ENCODE results near the gene CYSLTR2.

The CYSLTR2 gene

DNA sequence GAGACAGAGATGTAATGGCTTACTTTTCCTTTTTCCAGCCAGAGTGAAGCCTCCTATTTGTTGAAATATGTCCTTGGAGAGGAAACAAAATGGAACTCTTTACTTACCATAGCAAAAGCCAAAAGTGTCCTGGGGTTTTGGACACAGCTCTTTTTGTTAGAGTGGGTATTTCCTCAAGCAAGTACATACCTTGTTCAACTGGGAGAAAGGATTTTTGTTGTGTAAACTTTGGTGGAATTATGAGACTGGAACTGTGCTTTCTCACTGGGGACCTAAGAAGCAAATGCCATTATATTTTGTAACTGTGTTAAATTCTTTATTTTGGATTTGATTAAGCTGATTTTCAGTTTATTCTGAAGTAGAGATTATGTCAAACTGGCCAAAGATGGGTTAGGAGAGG lies 58.4 kb downstream of the CYSLTR2 start:
- H3K4me3 ChIP-seq (ENCODE audit: control insufficient read depth, low read depth, low read length), result no peak overlapping the region
- TF ChIP-seq CTCF (IDR thresholded peaks at IDR 0.05; ENCODE audit: control insufficient read depth, insufficient read depth, low read depth, low read length, missing control alignments), result no peak
- DNase-seq (ENCODE audit: low read depth), result no peak

GRCh38 chr13:48715977-48716376 lies 62.2 kb downstream of the CYSLTR2 start:
- TF ChIP-seq CTCF (IDR thresholded peaks at IDR 0.05; ENCODE audit: control insufficient read depth, insufficient read depth, low read depth, low read length, missing control alignments), result no peak
- DNase-seq (ENCODE audit: low read depth), result no peak
- H3K4me3 ChIP-seq (ENCODE audit: control insufficient read depth, low read depth, low read length), result no peak overlapping the region

- no peak for DNase-seq (ENCODE audit: low read depth)
- TF ChIP-seq CTCF (IDR thresholded peaks at IDR 0.05; ENCODE audit: control insufficient read depth, insufficient read depth, low read depth, low read length, missing control alignments), result no peak
- H3K4me3 ChIP-seq (ENCODE audit: control insufficient read depth, low read depth, low read length), result no peak overlapping the region
Observed at GRCh38 chr13:48720621-48721020, 66.9 kb downstream of the CYSLTR2 start.

GRCh38 chr13:48723168-48723567 lies 69.4 kb downstream of the CYSLTR2 start:
- no peak for TF ChIP-seq CTCF (IDR thresholded peaks at IDR 0.05; ENCODE audit: control insufficient read depth, insufficient read depth, low read depth, low read length, missing control alignments)
- no peak overlapping the region for H3K4me3 ChIP-seq (ENCODE audit: control insufficient read depth, low read depth, low read length)
- DNase-seq (ENCODE audit: low read depth), result no peak

GRCh38 chr13:48725271-48725670 lies 71.5 kb downstream of the CYSLTR2 start:
- H3K4me3 ChIP-seq (ENCODE audit: control insufficient read depth, low read depth, low read length), result no peak overlapping the region
- no peak for TF ChIP-seq CTCF (IDR thresholded peaks at IDR 0.05; ENCODE audit: control insufficient read depth, insufficient read depth, low read depth, low read length, missing control alignments)
- DNase-seq (ENCODE audit: low read depth), result no peak

DNA sequence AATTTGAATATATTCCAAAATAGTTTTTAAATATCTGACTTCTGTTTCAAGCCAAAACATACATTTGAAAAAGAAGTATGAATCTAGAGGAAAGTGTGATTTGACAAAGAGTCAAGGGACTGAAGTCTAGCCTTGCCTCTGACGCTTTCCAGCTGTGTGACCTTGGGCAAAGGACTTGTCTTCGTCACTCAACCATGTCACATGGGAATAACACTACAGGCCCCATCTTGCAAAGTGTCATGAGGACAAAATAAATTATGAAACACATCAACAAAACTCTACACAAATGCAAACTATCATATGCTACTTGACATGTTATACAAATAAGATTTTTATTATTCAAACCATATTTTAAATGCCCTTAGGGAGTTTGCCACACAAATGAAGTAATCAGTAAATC lies 73.0 kb downstream of the CYSLTR2 start:
- H3K4me3 ChIP-seq (ENCODE audit: control insufficient read depth, low read depth, low read length), result no peak overlapping the region
- no peak for DNase-seq (ENCODE audit: low read depth)
- no peak for TF ChIP-seq CTCF (IDR thresholded peaks at IDR 0.05; ENCODE audit: control insufficient read depth, insufficient read depth, low read depth, low read length, missing control alignments)
